ENCODE data around the gene KIAA1328. TPM values are rescaled to one million over a fixed set of nuclear protein-coding genes. Genes with fewer than 3 reads are reported as not detected.

KIAA1328 gene
- total and polyA plus RNA-seq, 2 experiments from 2014 or later: 3.3 to 12.5 TPM

DNA sequence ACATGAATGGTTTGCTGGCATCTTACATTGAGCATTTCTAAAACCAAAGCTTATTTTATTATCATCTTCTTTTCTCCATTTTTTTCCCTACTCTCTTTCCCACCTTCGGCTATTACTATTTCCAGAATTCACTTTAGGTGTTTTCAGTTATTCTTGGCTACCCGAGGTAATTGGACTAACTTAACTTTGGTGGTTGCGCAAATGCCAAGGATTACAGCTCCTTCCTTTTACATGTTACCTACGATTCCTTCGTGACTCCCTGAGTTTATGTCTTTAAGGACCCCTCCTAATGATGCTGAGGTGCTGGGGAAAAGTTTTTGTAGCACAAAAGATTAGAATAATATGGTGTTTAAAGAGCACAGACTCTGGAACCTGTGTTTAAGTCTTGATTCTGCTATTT, 14.3 kb downstream of the KIAA1328 start:
- H3K4me1 ChIP-seq (ENCODE audit: insufficient read depth): no peaks in the 10 kb centered on the region
- H4K20me1 ChIP-seq (ENCODE audit: insufficient read depth, poor library complexity, severe bottlenecking): no peaks in the 10 kb centered on the region
- H3K36me3 ChIP-seq (replicated peaks; ENCODE audit: insufficient read depth, low read depth): no peaks in the 10 kb centered on the region
- H3K4me3 ChIP-seq: no peak overlapping the region
- H3K9me3 ChIP-seq (ENCODE audit: low read depth): no peaks in the 10 kb centered on the region
- H3K27ac ChIP-seq: no peak overlapping the region
- H3K4me2 ChIP-seq: no peak overlapping the region
- H3K27me3 ChIP-seq: no peaks in the 10 kb centered on the region
- no peaks in the 10 kb centered on the region for H3K9me2 ChIP-seq (replicated peaks; ENCODE audit: insufficient read depth)
- TF ChIP-seq, protein P1, sequence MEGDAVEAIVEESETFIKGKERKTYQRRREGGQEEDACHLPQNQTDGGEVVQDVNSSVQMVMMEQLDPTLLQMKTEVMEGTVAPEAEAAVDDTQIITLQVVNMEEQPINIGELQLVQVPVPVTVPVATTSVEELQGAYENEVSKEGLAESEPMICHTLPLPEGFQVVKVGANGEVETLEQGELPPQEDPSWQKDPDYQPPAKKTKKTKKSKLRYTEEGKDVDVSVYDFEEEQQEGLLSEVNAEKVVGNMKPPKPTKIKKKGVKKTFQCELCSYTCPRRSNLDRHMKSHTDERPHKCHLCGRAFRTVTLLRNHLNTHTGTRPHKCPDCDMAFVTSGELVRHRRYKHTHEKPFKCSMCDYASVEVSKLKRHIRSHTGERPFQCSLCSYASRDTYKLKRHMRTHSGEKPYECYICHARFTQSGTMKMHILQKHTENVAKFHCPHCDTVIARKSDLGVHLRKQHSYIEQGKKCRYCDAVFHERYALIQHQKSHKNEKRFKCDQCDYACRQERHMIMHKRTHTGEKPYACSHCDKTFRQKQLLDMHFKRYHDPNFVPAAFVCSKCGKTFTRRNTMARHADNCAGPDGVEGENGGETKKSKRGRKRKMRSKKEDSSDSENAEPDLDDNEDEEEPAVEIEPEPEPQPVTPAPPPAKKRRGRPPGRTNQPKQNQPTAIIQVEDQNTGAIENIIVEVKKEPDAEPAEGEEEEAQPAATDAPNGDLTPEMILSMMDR (IDR thresholded peaks at IDR 0.05; ENCODE audit: poor library complexity): no peak
- H3K79me2 ChIP-seq: no peaks in the 10 kb centered on the region
- no peak for DNase-seq (ENCODE audit: low spot score)
- WGBS (ENCODE audit: low lambda C conversion rate, missing lambda C conversion rate): 90% methylated on average over 5 of the region's 5 CpGs
- no peak overlapping the region for H2AFZ ChIP-seq

DNA sequence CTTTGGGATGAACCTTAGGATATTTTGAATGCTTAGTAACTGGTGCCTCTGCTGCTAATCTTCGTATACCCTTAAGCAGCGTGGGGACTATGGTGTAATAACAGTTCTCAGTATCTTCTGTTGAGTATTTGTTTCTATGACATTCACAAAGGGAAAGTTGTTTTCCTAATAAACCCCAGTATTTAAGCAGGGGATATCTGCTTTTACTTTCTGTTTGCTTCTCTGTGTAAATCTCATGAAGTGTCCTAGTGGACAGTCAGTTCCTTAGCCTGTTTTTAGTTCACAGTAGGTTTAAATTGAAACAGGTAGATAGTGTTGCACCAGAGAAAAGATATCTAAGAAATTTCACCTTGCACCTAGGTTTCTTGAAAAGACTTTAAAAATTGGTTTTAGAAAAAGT, 14.9 kb downstream of the KIAA1328 start:
- Histone ChIP-seq H3K9me3 (ENCODE audit: low read depth) (no peaks in the 10 kb centered on the region), H3K4me1 (ENCODE audit: insufficient read depth) (no peaks in the 10 kb centered on the region), H3K4me2 (no peak overlapping the region), H3K79me2 (no peaks in the 10 kb centered on the region), H2AFZ (no peak overlapping the region), H3K27me3 (no peaks in the 10 kb centered on the region), H3K9me2 (replicated peaks; ENCODE audit: insufficient read depth) (no peaks in the 10 kb centered on the region), H4K20me1 (ENCODE audit: insufficient read depth, poor library complexity, severe bottlenecking) (no peaks in the 10 kb centered on the region), H3K36me3 (replicated peaks; ENCODE audit: insufficient read depth, low read depth) (no peaks in the 10 kb centered on the region), H3K4me3 (no peak overlapping the region), H3K27ac (no peak overlapping the region)
- TF ChIP-seq, protein P1 (IDR thresholded peaks at IDR 0.05; ENCODE audit: poor library complexity): no peak
- no peak for TF ChIP-seq EZH2phosphoT487 (IDR thresholded peaks at IDR 0.05; ENCODE audit: low read depth, severe bottlenecking, unreplicated experiment)
- TF ChIP-seq EZH2 (IDR thresholded peaks at IDR 0.05; ENCODE audit: borderline replicate concordance): no peak
- DNase-seq (ENCODE audit: low spot score): no peak
- 93% methylated on average over 2 of the region's 2 CpGs for WGBS (ENCODE audit: low lambda C conversion rate, missing lambda C conversion rate)

DNA sequence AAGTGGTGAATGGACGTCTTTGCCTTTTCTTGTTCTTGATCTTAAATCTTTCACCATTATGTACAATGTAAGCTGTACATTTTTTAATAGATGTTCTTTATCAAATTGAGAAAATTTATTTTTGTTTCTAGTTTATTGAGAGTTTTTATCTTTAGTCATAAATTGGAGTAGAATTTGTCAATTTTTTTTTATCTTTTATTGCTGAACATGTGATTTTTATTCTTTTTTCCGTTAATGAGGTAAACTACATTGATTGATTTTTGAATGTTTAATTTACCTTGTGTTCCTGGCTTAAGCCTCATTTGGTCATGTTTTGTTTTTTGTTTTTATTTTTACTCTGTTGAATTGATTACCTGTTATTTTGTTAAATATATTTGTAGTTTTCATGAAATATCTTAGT, 19.7 kb downstream of the KIAA1328 start:
- no peaks in the 10 kb centered on the region for H4K20me1 ChIP-seq (ENCODE audit: insufficient read depth, poor library complexity, severe bottlenecking)
- no peak overlapping the region for H3K4me2 ChIP-seq
- H3K27me3 ChIP-seq: no peaks in the 10 kb centered on the region
- no peak for DNase-seq (ENCODE audit: low spot score)
- H3K36me3 ChIP-seq (replicated peaks; ENCODE audit: insufficient read depth, low read depth): no peaks in the 10 kb centered on the region
- TF ChIP-seq, protein P1 (IDR thresholded peaks at IDR 0.05; ENCODE audit: poor library complexity): no peak
- TF ChIP-seq EZH2 (IDR thresholded peaks at IDR 0.05; ENCODE audit: borderline replicate concordance): no peak
- no peak for TF ChIP-seq EZH2phosphoT487 (IDR thresholded peaks at IDR 0.05; ENCODE audit: low read depth, severe bottlenecking, unreplicated experiment)
- no peaks in the 10 kb centered on the region for H3K9me2 ChIP-seq (replicated peaks; ENCODE audit: insufficient read depth)
- no peak overlapping the region for H3K4me3 ChIP-seq
- 96% methylated on average over 2 of the region's 2 CpGs for WGBS (ENCODE audit: low lambda C conversion rate, missing lambda C conversion rate)
- no peaks in the 10 kb centered on the region for H3K79me2 ChIP-seq
- no peaks in the 10 kb centered on the region for H3K4me1 ChIP-seq (ENCODE audit: insufficient read depth)
- H3K9me3 ChIP-seq (ENCODE audit: low read depth): no peaks in the 10 kb centered on the region
- no peak overlapping the region for H3K27ac ChIP-seq
- H2AFZ ChIP-seq: no peak overlapping the region
